Fibroblast of lung (primary cell): ENCODE results near the gene ZNF470.

Experiments
- CTCF ChIP-seq, 2 donors: IDR thresholded peaks in 1 of 2; conservative IDR thresholded peaks in 1 of 2; 1 replicate in 1 of 2; 2 replicates in 1 of 2; pipeline ENCODE4 v1.5.1; 2011 to 2012; ENCODE audit warnings: low read length in 2 of 2, control low read depth in 1 of 2, inconsistent platforms in 1 of 2, low read depth in 1 of 2, mild to moderate bottlenecking in 1 of 2
- EZH2 ChIP-seq: IDR thresholded peaks from 2 replicates; pipeline ENCODE4 v1.5.1; 2012; ENCODE audit warnings: low read length, control low read depth, mild to moderate bottlenecking; ENCODE audit errors: missing control alignments

GRCh38 chr19:56619121-56619520 is 51.9 kb downstream of the ZNF470 start:
- TF ChIP-seq EZH2 (no peak), CTCF (conservative IDR thresholded peaks at IDR 0.05 in 1 of 2, IDR thresholded peaks at IDR 0.05 in 1 of 2; ENCODE audit: low read depth in 1 of 2, low read length in 2 of 2) (no peak)
